ENCODE measurements around the gene KRT7. TPM values are rescaled to one million over a fixed set of nuclear protein-coding genes. Genes with fewer than 3 reads are reported as not detected.

KRT7 gene
- total and polyA plus RNA-seq, 9 of the 15 experiments (the other 6 are each of a cell fraction or from before 2014, with no cell fraction given): 1.4 TPM; not detected in 8

- TF ChIP-seq TBP (optimal IDR thresholded peaks at IDR 0.05; ENCODE audit: low read depth, low read length) (no peak), RBM39 (optimal IDR thresholded peaks at IDR 0.05; ENCODE audit: low read depth, low read length) (no peak)
Measured at GRCh38 chr12:52210925-52211650, 22.0 kb upstream of the KRT7 start (continued).

- TF ChIP-seq HNRNPK (IDR thresholded peaks at IDR 0.05; ENCODE audit: low read depth, low read length, poor library complexity, severe bottlenecking) (no peak), PHF21A (IDR thresholded peaks at IDR 0.05; ENCODE audit: borderline replicate concordance, low read depth) (no peak), CHD7 (IDR thresholded peaks at IDR 0.05; ENCODE audit: low read depth, low read length) (no peak)
- Histone ChIP-seq H3K27me3 (ENCODE audit: control insufficient read depth in 2 of 2, insufficient read depth in 2 of 2, low read length in 2 of 2) (peaks cover 9 to 47% of the 10 kb centered on the region in 2 experiments; a peak in 4 of 5 replicates), H3K4me2 (ENCODE audit: insufficient read depth, low read length) (no peak overlapping the region), H3K4me1 (replicated peaks in 1 of 2; ENCODE audit: control insufficient read depth in 2 of 2, insufficient read depth in 2 of 2, low read length in 2 of 2) (no peaks in the 10 kb centered on the region; a peak in 1 of 5 replicates), H3K9me1 (ENCODE audit: control insufficient read depth, insufficient read depth, low read length) (peaks cover 4% of the 10 kb centered on the region), H2AFZ (ENCODE audit: low read depth, low read length) (no peak overlapping the region), H3K79me2 (ENCODE audit: control insufficient read depth, insufficient read depth, low read length) (no peaks in the 10 kb centered on the region), H3K4me3 (no peak overlapping the region), H3K9ac (ENCODE audit: insufficient read depth in 1 of 2, low read depth in 2 of 2, low read length in 2 of 2) (no peak overlapping the region; a peak in 1 of 4 replicates), H3K9me3 (replicated peaks; ENCODE audit: control insufficient read depth, insufficient read depth, low read depth, low read length) (no peaks in the 10 kb centered on the region), H3K36me3 (ENCODE audit: control insufficient read depth, insufficient read depth, low read length) (no peaks in the 10 kb centered on the region), H3K27ac (ENCODE audit: extremely low read depth, low read depth, low read length) (no peak overlapping the region), H4K20me1 (replicated peaks; ENCODE audit: control insufficient read depth, insufficient read depth, low read length) (peaks cover 23% of the 10 kb centered on the region)
- CTCF ChIA-PET (ENCODE audit: low intra/inter-chr PET ratio): no interaction called here
- BruUV-seq (replicated peaks): no TSS peak
- FAIRE-seq (no peak), DNase-seq (ENCODE audit: extremely low read depth in 1 of 4, low spot score in 3 of 4) (no peak), ATAC-seq (no peak)
- under 1% methylated on average over 11 of the region's 13 CpGs for WGBS (ENCODE audit: insufficient coverage, low coverage, missing lambda C conversion rate)
- POLR2A ChIA-PET: interaction anchor here (0.9 kb wide), 1 partner anchor 10 kb away, joined by 5 read pairs; no protein-coding TSS in a partner anchor
- in situ Hi-C loops (cut with MboI) (no loop called here), intact Hi-C loops (cut with micrococcal nuclease) (no loop called here)
Measured at GRCh38 chr12:52211716-52212585, 21.1 kb upstream of the KRT7 start.

Data from K562 (cell line).